GM12873 (cell line): ENCODE results near the gene NEO1.
A peak's percentile ranks its signal among the peaks of the same experiment; 100 is the strongest.

Experiments used
- CTCF ChIP-seq: IDR thresholded peaks from 2 replicates; pipeline ENCODE4 v1.5.1; 2012; ENCODE audit warnings: low read depth, mild to moderate bottlenecking, moderate library complexity, low read length, control low read depth; ENCODE audit not compliant: insufficient read depth; ENCODE audit errors: missing control alignments

NEO1 gene

GRCh38 chr15:73010154-73011152 is 41.8 kb upstream of the NEO1 start:
- TF ChIP-seq CTCF, result no peak

- TF ChIP-seq CTCF, result no peak
Observed at GRCh38 chr15:73014904-73015303, 37.4 kb upstream of the NEO1 start.

GRCh38 chr15:73015493-73015892 is 36.8 kb upstream of the NEO1 start:
- peak; percentile 6 for TF ChIP-seq CTCF

GRCh38 chr15:73017987-73018386 is 34.3 kb upstream of the NEO1 start:
- no peak for TF ChIP-seq CTCF

GRCh38 chr15:73019154-73019553 is 33.1 kb upstream of the NEO1 start:
- no peak for TF ChIP-seq CTCF

GRCh38 chr15:73019601-73020146 is 32.6 kb upstream of the NEO1 start:
- TF ChIP-seq CTCF, result no peak

GRCh38 chr15:73021139-73021621 is 31.1 kb upstream of the NEO1 start:
- TF ChIP-seq CTCF, result no peak
